Measurements from ENCODE around the gene COL4A2. TPM values are rescaled to one million over a fixed set of nuclear protein-coding genes. Genes with fewer than 3 reads are reported as not detected.
A peak's percentile ranks its signal among the peaks of the same experiment; 100 is the strongest.

Gene COL4A2
- 50.0 and 85.0 TPM in 2 replicates for total RNA-seq (2014; rRNA removed; shearing (Covaris generic); ENCODE audit: low replicate concordance)

DNA sequence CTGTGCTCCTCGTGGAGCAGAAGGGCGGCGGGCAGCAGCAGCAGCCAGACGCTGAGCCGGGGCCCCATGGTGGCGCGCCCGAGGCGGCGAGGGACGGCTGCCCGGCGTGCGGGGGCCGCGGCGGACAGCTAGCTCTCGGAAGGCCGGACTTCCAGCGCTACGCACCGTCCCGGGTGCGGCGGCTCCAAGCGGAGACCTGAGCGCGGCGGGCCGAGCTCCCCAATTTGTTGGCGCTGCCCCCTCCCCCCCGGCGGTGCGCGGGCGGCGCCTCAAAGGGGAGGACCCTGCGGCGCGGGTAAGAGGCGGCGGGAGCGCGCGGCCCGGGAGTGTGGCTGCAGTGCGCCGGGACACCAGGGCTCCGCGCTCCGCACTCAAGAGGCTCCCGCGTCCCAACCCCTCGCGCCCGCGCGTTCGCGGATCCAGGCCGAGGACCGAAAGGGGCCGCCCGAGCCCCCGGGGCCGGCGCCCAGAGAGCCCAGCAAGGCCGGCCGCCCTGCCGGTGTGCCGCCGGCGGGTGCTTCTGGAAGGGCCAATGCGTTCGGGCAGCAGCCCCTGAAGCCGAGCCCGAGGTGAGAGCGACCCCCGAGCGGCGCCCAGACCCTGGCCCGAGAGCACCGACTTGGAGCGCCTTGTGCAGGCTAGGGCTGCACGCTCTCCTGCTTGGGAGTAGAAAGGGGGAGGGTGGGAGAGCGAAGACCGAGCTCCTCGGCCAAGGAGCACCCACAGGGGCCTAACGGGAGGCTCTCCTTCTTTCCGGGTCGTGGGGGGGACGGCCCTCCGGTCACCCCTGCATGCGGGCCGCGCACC lies at the start of gene COL4A2, which contains the start of gene COL4A1:
COL4A2 (plus strand) TSS at position 325 of the 807 bp plus-strand sequence. CDS start 620 bp downstream, outside the sequence.
COL4A1 (minus strand) TSS at position 198 of the 807 bp plus-strand sequence; CDS start at position 68, 130 bp downstream.
- H3K27me3 ChIP-seq: no peaks in the 10 kb centered on the region
- no peaks in the 10 kb centered on the region; the same call in 1 of the 2 replicates for H3K9me3 ChIP-seq
- H3K4me3 ChIP-seq: peak within 1 kb of the TSS; percentile 57
- peak; percentile 70 for DNase-seq
- no peaks in the 10 kb centered on the region for H3K36me3 ChIP-seq

- no peaks in the 10 kb centered on the region for H3K9me3 ChIP-seq
- H3K27me3 ChIP-seq: no peaks in the 10 kb centered on the region
- no peak overlapping the region for H3K4me3 ChIP-seq
- H3K36me3 ChIP-seq: no peaks in the 10 kb centered on the region
- DNase-seq: no peak
These were observed 49.7 kb upstream of the COL4A2 start for GRCh38 chr13:110257408-110257807.

DNA sequence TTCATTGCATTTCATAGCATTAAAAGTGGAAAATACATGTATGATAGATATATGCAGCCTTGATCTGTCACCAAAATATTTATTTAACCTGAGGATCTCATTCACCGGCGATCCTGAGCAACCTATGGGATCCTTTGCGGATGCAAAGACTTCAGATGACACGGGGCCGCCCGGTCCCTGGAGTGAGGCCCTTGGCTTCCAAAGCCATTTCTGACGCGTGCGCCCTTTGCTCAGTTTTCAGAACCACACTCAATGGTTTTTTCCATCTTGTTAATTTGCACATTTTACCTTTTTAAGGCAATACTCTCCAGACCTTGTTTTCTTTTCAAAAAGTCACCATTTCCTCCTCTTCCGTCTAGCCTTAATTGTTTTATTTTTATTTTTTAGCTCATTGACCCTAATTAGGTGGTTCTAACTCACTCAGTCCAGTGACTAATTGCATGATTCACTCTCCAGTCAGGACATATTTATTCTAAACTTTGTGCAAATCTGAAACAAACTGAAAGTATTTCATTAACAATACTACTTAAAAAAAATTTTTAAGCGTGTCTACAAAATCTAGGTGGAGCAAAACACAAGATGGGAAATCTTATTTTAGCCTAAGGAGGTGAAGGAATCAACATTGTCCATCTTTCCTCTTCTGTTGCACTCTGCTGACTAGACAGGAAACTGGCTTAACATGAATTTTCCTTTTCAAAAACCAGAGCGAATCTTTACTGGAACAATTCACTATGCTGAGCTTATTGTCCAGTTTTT lies 48.0 kb upstream of the COL4A2 start:
- Histone ChIP-seq H3K4me3 (no peak overlapping the region), H3K9me3 (no peaks in the 10 kb centered on the region), H3K36me3 (no peaks in the 10 kb centered on the region), H3K27me3 (no peaks in the 10 kb centered on the region)
- no peak for DNase-seq

- no peak overlapping the region for H3K4me3 ChIP-seq
- DNase-seq: no peak
- no peaks in the 10 kb centered on the region for H3K36me3 ChIP-seq
- H3K27me3 ChIP-seq: no peaks in the 10 kb centered on the region
- H3K9me3 ChIP-seq: no peaks in the 10 kb centered on the region
These were observed 47.4 kb upstream of the COL4A2 start for GRCh38 chr13:110259651-110260050.

- H3K9me3 ChIP-seq: no peaks in the 10 kb centered on the region
- H3K27me3 ChIP-seq: no peaks in the 10 kb centered on the region
- no peak overlapping the region for H3K4me3 ChIP-seq
- no peak for DNase-seq
- H3K36me3 ChIP-seq: no peaks in the 10 kb centered on the region
These were observed 45.7 kb upstream of the COL4A2 start for GRCh38 chr13:110261166-110262081.

GRCh38 chr13:110262082-110262436 lies 45.0 kb upstream of the COL4A2 start:
- Histone ChIP-seq H3K36me3 (no peaks in the 10 kb centered on the region), H3K4me3 (no peak overlapping the region), H3K9me3 (no peaks in the 10 kb centered on the region), H3K27me3 (no peaks in the 10 kb centered on the region)
- no peak for DNase-seq

DNA sequence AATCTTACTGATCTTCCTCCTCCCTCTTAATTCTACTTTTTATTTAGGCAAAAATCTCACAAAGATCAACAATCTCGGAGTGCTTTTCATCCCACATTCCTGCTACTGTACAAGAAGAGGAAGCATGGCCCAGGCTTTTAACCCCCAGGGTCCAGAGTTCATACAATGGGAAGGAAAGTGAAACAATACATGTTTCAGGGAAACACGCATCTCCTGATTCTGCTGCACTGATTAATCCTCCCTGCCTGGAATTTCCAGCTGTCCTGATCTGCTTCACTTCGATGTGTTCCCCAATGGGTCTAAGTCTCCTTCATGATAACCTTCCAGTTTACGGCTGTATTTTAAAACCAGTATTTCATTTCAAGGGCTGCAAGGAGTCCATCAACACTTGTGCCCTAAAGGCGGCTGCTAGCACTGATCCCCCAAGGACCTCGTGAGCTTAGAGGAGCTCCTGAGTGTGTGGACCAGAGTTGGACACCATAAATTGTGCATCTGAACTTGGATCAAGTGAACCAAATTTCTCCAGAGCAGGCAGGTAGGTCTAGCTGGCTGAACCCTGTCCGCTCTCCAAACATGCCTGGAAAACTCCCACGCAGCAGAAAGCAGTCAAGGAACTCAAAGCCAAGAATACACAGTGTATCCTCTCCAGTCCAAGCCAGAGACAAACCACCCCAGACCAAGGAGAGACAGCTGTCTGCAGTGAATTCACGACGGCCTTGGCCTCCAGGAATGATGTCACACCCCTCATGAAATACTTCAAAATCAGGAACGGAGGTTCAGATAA lies 44.4 kb upstream of the COL4A2 start:
- H3K27me3 ChIP-seq: no peaks in the 10 kb centered on the region
- H3K4me3 ChIP-seq: no peak overlapping the region
- H3K9me3 ChIP-seq: no peaks in the 10 kb centered on the region
- DNase-seq: no peak
- no peaks in the 10 kb centered on the region for H3K36me3 ChIP-seq

DNA sequence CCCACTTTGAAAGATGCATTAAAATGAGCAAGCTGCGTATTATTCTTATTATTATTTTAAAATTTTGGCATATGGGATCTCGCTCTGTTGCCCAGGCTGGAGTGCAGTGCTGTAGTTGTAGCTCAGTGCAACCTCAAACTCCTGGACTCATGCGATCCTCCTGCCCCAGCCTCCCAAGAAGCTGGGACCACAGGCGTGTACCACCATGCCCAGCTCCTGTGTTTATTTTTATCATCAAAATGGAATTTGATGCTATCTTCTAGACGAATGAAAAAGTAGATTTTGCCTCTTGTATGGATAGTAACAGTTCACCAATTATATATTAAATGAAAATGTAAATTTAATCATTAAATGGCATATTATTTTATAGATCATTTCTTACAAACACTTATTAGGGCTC lies 43.7 kb upstream of the COL4A2 start:
- Histone ChIP-seq H3K9me3 (no peaks in the 10 kb centered on the region), H3K27me3 (no peaks in the 10 kb centered on the region), H3K36me3 (no peaks in the 10 kb centered on the region), H3K4me3 (no peak overlapping the region)
- DNase-seq: no peak

DNA sequence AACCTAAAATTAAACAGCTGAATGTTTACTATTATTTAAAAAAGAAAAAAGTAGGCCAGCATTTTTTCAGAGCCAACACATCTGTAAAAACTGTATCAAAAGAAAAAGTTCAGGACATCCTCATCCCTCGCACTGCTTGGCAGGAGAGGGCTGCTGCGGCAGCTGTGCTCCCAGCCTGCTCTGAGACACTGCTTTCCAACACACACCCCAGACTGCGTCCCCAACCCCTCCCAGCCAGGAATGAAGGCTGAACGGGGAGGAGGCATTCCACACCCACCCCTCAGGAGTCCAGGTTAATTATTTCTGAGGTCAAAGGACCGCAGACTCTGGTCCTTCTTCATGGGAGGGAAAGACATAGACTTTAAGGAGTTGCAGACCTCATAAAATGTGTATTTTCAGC lies 43.2 kb upstream of the COL4A2 start:
- Histone ChIP-seq H3K27me3 (no peaks in the 10 kb centered on the region), H3K36me3 (no peaks in the 10 kb centered on the region), H3K4me3 (no peak overlapping the region), H3K9me3 (no peaks in the 10 kb centered on the region)
- no peak for DNase-seq

DNA sequence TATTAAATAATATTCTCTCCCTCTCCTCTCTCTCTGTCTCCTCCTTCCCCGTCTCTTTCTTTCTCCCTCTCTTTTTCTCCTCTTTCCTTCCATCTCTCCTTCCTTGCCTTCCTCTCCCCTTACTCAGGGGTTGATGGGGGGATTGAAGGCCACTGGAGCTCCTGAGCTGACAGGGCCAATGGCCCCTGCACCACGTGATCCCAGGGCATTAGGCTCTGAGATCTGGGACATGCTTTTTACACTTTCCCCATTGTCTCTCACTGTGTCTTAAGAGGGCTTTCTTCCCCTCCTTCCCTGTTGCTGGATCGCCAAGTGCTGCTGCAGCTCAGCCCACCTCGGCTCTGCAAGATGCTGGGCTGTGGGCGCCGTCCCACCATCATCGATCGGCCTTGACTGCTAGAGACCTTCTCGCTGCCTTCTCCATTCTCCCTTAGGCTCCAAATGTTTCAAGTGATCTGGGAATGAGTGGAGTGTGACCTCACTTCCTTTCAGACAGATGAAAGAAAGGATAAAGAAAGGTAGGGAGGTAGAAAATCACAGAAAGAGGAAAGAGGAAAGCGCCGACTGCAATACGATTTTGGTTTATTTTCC lies 42.3 kb upstream of the COL4A2 start:
- Histone ChIP-seq H3K4me3 (no peak overlapping the region), H3K27me3 (no peaks in the 10 kb centered on the region), H3K9me3 (no peaks in the 10 kb centered on the region), H3K36me3 (no peaks in the 10 kb centered on the region)
- no peak for DNase-seq

- Histone ChIP-seq H3K4me3 (no peak overlapping the region), H3K9me3 (no peaks in the 10 kb centered on the region), H3K36me3 (no peaks in the 10 kb centered on the region), H3K27me3 (no peaks in the 10 kb centered on the region)
- DNase-seq: no peak
These were observed 41.8 kb upstream of the COL4A2 start for GRCh38 chr13:110265341-110265681.

- DNase-seq: no peak
- no peaks in the 10 kb centered on the region for H3K9me3 ChIP-seq
- no peaks in the 10 kb centered on the region for H3K27me3 ChIP-seq
- H3K36me3 ChIP-seq: no peaks in the 10 kb centered on the region
- no peak overlapping the region for H3K4me3 ChIP-seq
These were observed 41.2 kb upstream of the COL4A2 start for GRCh38 chr13:110265682-110266430.

DNA sequence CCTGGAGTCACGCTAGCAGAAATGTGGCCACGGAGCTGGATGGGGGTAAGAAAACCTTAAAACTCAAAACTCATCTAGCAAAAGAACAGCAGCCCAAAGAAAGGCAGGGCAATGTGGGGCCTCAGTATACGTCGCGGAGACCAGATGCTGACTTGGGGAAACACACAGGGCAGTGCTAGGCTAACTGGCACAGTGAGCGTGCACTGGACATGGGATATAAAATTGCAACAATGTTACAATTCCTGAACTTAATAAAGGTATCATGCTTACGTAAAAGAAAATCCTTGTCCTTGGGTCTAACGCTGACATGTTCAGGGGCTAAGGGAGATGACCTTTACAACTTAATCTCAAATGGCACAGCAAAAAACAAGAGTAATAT lies 40.7 kb upstream of the COL4A2 start:
- DNase-seq: no peak
- Histone ChIP-seq H3K27me3 (no peaks in the 10 kb centered on the region), H3K36me3 (no peaks in the 10 kb centered on the region), H3K9me3 (no peaks in the 10 kb centered on the region), H3K4me3 (no peak overlapping the region)

GRCh38 chr13:110266983-110267382 lies 40.1 kb upstream of the COL4A2 start:
- Histone ChIP-seq H3K9me3 (no peaks in the 10 kb centered on the region), H3K36me3 (no peaks in the 10 kb centered on the region), H3K4me3 (no peak overlapping the region), H3K27me3 (no peaks in the 10 kb centered on the region)
- no peak for DNase-seq

GRCh38 chr13:110268061-110268460 lies 39.0 kb upstream of the COL4A2 start:
- no peaks in the 10 kb centered on the region for H3K27me3 ChIP-seq
- no peaks in the 10 kb centered on the region for H3K9me3 ChIP-seq
- H3K4me3 ChIP-seq: no peak overlapping the region
- no peaks in the 10 kb centered on the region for H3K36me3 ChIP-seq
- no peak for DNase-seq

Measured in MG63 (cell line).